A204.1 (cell line): ENCODE data around the gene ADGRF4.

Experiments
- FAIRE-seq: peaks from 2 replicates; lab custom pipeline; 2012; peaks lifted over from hg19 to GRCh38; lab: Jason Lieb, UNC

ADGRF4 gene

DNA sequence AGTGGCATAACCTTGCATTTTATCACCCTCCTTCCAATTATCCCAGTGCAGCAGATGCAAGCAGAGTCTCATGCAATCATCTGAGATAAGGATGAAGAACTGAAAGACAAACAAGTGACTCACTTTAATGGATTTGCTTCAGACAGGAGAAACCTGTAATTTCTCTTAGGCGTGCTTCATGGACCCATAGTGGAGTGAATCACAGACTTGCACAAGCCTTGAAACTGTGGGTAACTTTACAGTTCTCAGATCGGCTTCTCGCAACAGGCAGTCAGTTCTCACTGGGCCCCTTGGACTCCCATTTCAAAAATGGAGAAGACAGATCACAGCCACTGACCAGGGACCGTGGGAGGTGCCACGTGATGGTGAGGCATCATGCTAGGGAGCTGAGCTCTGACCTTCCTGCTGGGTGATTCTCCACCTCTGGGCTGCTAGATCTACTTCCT lies at the start of gene ADGRF4:
TSS of gene ADGRF4 (plus strand) at position 239 of the 446 bp plus-strand sequence. CDS start 8,666 bp downstream, outside the sequence.
- FAIRE-seq = no peak

DNA sequence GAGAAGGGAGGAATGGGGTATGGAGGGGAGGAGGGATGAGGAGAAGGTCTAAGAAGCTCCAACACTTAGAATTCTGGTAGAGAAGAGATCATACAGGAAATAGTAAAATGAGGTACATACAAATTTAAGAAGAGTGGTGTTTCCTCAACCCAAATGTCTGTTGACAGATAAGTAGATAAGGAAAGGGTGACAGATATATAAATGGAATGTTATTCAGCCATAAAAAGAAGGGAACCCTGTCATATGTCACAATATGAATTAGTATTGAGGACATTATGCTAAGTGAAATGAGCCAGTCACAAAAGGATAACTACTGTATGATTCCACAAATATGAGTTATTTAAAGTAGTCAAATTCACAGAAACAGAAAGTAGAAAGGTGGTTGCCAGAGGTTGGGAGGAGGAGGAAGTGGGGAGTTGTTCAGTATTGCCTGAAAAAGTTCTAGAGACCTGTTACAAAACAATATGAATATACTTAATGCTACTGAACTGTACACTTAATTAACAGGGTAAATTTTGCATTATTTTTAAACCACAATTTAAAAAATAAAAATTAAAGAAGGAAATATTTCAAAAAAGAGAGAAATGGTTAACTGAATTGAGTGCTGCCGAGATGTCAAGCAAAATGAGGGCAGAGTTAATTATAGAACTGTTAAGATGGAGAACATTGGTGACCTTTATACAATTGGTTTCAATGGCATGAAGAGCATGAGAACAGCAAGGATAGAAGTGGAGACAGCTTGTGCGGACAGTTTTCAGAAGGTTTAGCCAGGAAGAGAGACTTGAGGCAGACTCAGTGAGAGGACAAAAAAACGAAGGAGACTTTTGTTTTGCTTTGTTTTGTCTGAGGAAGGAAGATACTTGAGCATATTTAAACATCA lies 47.6 kb upstream of the ADGRF4 start:
- FAIRE-seq = no peak

DNA sequence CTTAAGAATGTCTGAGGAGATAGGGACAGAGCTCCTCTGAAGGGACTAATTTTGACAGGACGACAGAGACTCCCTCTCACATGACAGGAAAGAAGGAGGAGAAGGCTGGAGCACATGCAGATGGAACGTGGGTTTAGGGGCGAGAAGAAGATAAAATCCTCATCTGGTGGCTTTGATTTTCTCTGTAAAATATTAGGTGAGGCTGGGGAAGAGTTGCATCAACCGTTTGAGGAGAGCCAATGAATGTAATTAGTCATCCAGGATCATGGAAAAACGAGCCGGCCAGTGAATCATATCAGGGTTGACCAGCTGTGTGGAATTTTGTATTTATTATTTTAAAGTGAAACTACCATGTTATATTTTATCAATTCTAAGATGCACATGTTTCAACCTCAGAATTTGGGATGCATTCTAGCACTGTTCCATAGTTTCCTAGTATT lies 46.9 kb upstream of the ADGRF4 start:
- no peak for FAIRE-seq

- no peak for FAIRE-seq
Observed at GRCh38 chr6:47653706-47654105, 44.7 kb upstream of the ADGRF4 start.

GRCh38 chr6:47654255-47654654 lies 44.1 kb upstream of the ADGRF4 start:
- FAIRE-seq = no peak

DNA sequence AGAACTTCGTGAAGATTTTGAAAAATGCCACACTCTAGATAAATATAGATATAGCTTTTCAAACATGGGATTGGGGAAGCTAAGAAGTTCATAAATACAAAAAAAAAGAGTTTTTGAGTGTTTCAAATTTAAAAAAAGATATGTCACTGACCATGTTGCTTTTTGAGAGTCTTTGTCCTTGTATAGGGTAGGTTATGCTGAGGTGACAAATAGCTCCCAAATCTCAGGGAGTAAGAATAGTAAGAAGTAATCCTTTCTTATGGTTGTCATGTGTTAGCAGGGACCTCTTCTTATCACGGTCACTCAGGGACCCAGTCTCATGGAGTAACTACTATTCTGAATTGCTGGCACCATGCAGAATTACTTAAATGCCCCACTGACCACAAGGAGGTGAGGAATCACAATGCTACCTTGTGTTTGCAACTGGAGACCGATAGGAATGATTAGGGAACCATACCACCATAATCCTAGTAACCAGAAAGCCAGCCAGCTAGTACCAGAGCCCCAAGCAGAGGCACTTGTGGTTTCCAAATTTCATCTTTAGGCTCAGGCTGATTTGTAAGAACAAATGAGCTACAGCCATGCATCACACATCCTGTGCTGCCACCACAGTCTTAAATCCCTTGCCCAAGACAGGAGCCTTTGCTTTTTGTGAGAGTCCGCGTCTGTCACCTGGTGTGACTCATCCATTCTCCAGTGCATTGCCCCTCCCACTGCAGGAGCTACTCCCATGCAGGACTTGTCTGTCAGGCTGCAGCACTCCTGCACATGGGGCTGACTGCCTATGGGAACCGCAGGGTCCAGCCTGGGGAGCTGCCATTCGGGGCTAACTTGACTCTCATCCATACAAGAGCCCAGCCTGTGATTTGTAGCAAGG lies 42.4 kb upstream of the ADGRF4 start:
- no peak for FAIRE-seq

GRCh38 chr6:47661960-47662359 lies 36.4 kb upstream of the ADGRF4 start:
- no peak for FAIRE-seq

GRCh38 chr6:47663462-47664216 lies 34.7 kb upstream of the ADGRF4 start:
- FAIRE-seq = no peak

- no peak for FAIRE-seq
Observed at GRCh38 chr6:47665112-47665511, 33.3 kb upstream of the ADGRF4 start.

DNA sequence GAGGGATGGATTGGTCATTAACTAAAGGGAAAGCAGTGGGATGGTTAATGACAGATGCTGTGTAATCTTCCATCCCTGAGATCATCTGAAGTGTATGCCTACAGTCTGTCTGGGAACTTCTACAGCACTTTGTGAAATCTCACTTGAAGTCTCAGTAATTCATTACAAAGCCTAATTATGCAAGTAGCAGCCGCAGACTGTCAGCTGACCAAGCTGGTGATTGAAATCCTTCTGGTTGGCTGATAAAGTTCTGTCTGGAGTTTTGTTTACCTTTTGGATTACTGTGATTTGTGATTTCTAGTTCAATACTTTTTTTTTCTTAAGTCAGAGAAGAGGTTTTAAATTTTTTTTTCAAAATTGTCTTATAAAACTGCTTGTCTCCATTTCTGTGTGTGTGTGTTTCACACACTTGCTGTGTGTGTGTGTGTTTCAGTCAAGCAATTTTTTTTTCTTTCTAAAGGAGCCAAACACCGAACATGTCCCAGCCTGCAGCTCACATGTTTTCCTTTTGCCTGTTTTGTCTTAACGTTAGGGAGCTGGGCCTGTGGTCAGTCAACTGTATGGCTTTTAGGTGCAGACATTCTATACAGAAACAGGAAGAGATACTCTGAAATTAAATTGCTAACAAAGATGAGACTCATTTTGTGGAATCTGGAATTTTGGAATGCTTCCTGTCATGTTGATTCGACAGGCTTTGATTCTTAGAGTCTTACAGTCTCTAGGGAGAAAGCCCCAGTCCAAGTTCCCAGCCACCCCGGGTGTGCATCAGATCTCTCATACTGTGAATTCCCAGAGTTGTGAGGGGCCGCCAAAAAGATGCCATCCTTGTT lies 28.5 kb upstream of the ADGRF4 start:
- FAIRE-seq = no peak

GRCh38 chr6:47670851-47671250 lies 27.5 kb upstream of the ADGRF4 start:
- no peak for FAIRE-seq

DNA sequence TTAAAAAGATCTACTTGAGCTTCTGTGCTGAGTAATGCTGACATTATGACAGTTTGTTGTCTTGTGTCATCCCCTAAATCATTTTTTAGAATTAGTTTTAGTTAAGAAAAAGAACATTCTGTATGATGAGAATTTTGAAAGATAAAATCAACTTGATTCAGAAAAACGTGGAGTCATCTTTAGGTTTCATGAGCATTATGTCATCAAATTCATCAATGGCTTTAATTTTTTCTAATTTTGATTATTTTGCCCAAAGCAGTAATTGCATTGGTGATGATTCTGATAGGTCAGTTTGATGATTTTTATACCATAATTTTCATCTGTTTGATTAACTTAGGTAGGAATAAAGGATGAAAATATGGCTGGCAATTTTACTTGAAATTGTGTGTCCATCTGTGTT lies 26.6 kb upstream of the ADGRF4 start:
- FAIRE-seq = no peak

DNA sequence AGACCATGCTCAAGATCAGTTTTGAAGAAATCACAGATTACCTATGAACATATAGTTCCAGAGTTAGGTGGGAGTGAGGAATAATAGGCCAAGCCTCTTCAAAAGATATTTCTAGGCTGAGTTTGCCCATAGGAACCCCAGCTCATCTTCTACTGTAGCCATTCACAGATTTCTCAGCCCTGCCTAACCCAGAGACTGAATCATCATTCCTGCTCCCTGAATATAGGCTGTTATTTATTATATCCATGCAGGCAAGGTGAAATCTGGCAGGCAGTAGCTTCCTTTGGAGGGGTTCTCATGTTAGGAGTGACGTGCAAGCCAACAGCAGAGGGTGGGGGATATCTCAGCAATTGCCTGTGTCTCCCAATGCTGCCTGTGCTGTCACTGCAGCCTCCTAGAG lies 25.6 kb upstream of the ADGRF4 start:
- FAIRE-seq = no peak

- FAIRE-seq = no peak
Observed at GRCh38 chr6:47674673-47675072, 23.7 kb upstream of the ADGRF4 start.

DNA sequence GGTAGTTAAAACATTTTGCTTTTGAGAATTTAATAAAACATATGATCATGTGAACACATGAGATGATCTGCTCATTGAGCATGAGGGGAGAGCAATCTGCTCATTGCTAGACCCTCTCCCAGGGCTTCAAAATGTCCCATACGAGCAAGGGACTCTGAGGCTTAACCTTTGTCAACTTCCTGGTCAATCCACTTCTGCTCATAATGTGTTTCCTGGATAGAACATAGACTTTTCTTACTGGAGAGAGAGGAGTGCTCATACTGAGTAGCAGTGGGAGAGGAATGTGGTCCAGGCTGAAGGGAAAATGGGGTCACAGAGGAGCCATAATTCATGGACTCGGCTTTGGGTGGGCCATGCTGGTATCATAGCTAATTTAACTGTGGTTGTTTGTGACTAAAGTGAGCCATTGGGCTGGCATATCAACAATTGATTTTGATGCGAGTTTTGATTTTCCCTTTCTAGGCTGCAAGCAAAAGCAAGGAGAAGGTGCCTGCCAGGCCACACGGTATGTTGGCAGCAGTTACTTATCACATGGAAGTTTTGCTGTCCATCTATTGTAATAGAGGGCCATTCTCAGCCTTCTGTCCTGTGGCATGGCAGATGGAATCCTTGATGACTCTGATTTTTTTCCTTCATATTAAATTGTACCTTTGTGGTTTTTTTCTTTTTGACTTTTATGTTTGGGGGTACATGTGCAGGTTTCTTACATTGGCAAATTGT lies 20.8 kb upstream of the ADGRF4 start:
- no peak for FAIRE-seq

DNA sequence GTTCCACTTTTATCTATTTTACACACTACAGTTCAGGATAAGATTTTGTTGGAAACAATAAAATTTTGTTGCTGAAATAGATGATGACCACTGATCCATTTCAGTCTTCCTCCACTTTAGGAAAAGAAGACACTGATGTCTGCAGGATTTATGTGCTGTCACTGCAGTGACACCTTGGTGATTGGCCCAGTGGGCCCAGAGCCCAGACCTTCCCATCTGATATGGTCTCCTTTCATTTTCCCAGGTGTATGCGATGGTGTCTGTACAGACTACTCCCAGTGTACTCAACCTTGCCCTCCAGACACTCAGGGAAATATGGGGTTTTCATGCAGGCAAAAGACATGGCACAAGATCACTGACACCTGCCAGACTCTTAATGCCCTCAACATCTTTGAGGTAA lies 19.6 kb upstream of the ADGRF4 start:
- no peak for FAIRE-seq

- no peak for FAIRE-seq
Observed at GRCh38 chr6:47679322-47679906, 19.0 kb upstream of the ADGRF4 start.

DNA sequence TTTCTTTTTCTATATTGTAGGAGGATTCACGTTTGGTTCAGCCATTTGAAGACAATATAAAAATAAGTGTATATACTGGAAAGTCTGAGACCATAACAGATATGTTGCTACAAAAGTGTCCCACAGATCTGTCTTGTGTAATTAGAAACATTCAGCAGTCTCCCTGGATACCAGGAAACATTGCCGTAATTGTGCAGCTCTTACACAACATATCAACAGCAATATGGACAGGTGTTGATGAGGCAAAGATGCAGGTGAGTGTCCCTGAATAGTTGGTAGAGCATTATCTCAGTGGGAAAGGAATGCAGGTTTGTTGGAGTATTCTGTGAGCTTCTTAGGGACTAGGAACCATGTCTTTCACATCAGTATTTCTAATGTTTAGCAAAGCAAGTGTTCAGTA lies 18.3 kb upstream of the ADGRF4 start:
- FAIRE-seq = no peak

- no peak for FAIRE-seq
Observed at GRCh38 chr6:47680724-47681123, 17.7 kb upstream of the ADGRF4 start.
